GM12872 (cell line): Measurements from ENCODE around the gene FAM81B.

Source experiments
- TF ChIP-seq, protein P1 (sequence below): IDR thresholded peaks from 3 replicates; pipeline ENCODE4 v1.5.1; 2011; ENCODE audit warnings: low read depth, mild to moderate bottlenecking, low read length, moderate library complexity; ENCODE audit not compliant: insufficient read depth

Gene FAM81B

DNA sequence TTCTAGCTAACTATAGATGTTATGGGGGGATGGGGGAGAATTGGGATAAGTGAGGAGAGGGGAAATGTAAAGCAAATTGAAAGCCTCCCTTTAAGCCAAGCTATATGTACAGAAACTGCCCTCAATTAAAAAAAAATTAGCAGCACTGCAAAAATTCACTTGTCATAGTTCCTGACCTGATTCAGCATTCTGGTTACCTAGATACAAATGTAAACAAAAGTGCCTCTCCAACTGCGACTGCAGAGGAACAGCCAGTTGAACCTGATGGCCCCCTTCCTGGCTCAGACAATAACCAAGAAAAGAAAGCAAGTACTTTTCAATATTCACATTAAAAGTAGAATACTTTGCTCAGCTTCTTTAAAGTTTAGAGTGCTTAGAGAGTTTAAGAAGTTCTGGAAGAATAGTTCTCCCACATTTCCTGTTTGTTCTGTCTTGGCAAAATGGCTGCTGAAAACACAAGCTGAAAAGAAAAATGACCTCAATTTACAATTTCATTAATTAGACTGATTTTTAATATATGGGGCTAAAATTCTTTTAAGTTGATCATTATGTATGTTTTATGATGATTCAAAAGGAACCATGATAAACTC is 1.5 kb downstream of the FAM81B start:
- TF ChIP-seq, protein P1, sequence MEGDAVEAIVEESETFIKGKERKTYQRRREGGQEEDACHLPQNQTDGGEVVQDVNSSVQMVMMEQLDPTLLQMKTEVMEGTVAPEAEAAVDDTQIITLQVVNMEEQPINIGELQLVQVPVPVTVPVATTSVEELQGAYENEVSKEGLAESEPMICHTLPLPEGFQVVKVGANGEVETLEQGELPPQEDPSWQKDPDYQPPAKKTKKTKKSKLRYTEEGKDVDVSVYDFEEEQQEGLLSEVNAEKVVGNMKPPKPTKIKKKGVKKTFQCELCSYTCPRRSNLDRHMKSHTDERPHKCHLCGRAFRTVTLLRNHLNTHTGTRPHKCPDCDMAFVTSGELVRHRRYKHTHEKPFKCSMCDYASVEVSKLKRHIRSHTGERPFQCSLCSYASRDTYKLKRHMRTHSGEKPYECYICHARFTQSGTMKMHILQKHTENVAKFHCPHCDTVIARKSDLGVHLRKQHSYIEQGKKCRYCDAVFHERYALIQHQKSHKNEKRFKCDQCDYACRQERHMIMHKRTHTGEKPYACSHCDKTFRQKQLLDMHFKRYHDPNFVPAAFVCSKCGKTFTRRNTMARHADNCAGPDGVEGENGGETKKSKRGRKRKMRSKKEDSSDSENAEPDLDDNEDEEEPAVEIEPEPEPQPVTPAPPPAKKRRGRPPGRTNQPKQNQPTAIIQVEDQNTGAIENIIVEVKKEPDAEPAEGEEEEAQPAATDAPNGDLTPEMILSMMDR = no peak

DNA sequence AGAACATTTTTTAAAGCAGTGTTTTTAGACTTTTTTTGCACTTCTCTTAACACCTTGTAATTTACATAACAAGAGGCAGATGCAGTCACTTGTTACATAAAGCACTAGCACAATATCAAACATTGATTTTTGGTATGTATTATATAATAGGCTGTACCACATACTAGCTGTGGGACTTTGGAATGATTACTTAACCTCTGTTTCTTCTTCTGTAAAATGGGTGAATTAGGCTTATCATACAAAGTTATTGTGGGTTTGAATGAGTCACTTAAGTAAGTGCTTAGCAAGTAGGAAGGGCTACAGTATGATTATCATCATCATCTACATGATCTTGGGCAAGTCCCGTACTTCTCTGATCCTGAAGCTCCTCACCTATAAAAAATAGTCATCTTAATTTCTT is 2.1 kb downstream of the FAM81B start:
- TF ChIP-seq, protein P1 = no peak

DNA sequence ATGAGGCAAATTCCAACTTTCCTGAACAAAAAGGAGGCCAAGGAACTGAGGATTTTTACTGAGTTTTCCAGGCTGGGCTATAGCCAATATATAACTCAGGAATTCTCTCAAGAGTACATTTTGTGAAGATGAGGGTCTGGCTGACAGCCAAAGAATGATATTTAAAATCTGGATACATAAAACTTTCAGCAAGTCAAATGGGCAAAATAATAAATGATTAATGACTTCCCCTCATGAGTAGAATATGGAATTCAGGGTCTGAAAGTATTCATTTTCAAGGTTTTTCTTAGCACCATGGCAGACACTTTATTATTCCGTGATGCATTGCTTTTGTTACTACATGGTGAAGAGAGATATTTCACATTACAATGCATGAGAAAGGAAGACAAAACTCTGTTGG is 7.8 kb downstream of the FAM81B start:
- TF ChIP-seq, protein P1 = no peak

DNA sequence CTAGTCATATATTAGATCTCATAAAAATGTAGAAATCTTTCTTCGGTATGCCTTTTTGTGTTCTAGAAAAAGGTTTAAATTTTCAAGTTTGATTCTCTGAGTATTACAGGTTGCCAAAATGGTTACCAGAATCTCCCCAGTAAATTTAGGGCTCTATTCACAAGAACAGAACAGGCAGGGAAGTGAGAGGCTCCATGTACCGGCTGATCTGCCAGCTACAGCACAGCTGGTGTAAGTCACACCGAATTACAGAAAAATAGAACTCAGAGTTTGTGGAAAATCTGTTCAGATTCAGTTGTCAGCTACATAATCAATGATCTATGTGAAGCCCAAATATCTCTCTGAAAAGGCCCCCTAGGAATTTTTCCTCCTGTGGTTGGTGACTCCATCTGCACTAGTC is 10.5 kb downstream of the FAM81B start:
- TF ChIP-seq, protein P1 = no peak

DNA sequence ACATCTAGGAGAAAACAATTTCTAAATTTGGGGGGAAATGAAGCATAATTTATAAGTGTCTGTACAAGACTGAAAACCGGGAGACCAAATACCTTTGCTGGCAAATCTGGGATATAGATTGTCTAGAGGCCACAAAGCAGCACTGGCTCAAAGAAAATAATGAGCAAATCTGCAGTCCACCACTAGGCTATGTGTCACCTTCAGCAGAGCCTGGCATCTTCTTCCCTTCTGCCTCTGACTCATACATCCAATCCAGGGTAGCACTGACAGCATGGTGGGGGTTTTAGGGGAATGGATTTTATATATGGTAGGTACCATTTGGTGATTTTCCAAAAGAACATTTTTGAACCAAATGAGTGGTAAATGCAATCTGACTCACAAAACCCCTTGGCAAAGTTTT is 12.8 kb downstream of the FAM81B start:
- TF ChIP-seq, protein P1 = no peak

DNA sequence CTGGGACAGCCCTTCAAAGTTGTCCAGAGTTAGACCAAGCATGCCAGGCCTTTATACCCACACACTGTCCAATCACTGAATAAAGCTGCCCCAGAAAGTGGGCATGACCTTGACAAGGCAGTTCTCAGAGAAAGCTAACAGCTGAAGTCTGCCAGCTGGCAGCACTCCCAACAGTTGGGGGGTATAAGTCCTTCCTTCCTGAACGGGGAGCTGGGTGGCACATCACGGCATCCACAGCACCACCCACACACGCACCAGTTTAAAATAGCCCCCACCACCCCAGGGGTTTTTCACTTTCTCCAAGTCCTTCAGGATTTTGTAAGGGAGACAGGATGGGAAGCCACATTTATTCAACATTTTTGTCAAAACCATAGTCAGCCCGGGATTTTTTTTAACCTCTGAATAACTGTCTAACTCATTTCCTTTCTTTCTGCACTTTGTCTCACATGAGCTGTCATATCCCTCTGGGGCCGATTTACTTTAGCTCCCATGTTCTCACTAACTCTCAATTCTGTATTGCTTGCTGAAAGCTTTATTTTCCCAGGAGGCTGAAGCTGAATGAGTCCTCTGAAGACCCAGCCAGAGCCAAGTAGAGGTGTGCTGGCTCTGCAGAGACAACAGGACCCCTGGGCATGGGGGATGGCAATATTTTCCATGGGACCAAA is 15.4 kb downstream of the FAM81B start:
- TF ChIP-seq, protein P1 = no peak

DNA sequence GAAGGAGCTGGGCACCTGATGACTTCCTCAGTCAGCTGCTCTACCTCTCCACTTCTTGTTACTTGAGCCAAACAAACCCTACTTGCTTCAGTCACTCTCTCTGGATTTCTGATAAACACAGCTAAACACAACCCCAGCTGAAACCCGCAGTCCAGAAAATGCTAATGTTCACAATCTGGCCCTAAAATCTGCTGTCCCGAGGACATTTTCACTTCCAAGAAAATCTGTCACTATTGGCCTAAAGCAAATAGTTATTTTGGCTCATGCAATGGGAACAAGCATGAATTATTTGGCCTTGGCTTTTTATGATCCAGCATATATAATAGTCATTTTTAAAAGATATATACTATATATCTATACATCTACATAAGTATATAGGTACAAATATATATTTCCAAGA is 19.1 kb downstream of the FAM81B start:
- TF ChIP-seq, protein P1 = no peak

DNA sequence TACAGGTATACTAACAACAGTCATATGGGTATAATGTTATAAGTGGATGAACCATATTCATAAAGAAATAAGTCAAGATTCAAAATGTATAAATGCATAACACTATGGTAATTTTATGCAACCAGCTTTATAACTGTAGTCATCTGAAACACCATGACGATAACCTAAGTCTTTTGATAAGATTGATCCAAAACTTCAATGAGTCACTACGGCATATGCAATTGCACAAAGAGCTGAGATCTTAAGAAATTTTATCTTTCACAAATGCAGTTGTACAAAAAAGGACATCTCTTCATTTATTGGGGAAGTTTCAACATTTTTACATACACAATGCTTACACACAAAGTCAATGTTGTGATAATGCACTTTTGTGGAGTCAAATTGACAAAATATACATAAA is 20.3 kb downstream of the FAM81B start:
- TF ChIP-seq, protein P1 = no peak
